Esophagus muscularis mucosa (tissue), 4 donors: ENCODE data around the gene PRKCE. TPM values are rescaled to one million over a fixed set of nuclear protein-coding genes. Genes with fewer than 3 reads are reported as not detected.

Source experiments
- DNase-seq: peaks from one replicate; pipeline ENCODE4 v3.0.0-alpha.2; 2017; ENCODE audit errors: extremely low spot score
- H3K27ac ChIP-seq, 4 donors: fragments of 200-600 bp; sonication (generic); replicated peaks in 1 of 4; 1 replicate in 3 of 4; 2 replicates in 1 of 4; pipeline ENCODE4 v1.5.1; 2016 to 2019; ENCODE audit warnings: mild to moderate bottlenecking in 1 of 4
- H3K27me3 ChIP-seq, 4 donors: fragments of 200-600 bp; sonication (generic); one replicate each; pipeline versions ENCODE4 v1.5.1 to v1.6.0; 2016 to 2019
- H3K36me3 ChIP-seq, 4 donors: fragments of 200-600 bp; sonication (generic); one replicate each; pipeline ENCODE4 v1.5.1; 2016 to 2019
- H3K4me1 ChIP-seq, 4 donors: fragments of 200-600 bp; sonication (generic); one replicate each; pipeline ENCODE4 v1.5.1; 2016 to 2019
- H3K4me3 ChIP-seq, 4 donors: fragments of 200-600 bp; sonication (generic); 1 replicate in 2 of 4; 2 replicates in 2 of 4; pipeline ENCODE4 v1.5.1; 2016 to 2019; ENCODE audit warnings: mild to moderate bottlenecking in 4 of 4, moderate library complexity in 1 of 4
- H3K9me3 ChIP-seq, 4 donors: fragments of 200-600 bp; sonication (generic); 1 replicate in 3 of 4; 2 replicates in 1 of 4; pipeline ENCODE4 v1.5.1; 2016 to 2019
- CTCF ChIP-seq, 3 experiments: fragments of 200-600 bp in 2 of 3; fragments of 450-650 bp in 1 of 3; sonication (generic) in 2 of 3; IDR thresholded peaks; one replicate each; pipeline ENCODE4 v1.5.1; 2017 to 2019; ENCODE audit warnings: antibody characterized with exemption in 3 of 3, mild to moderate bottlenecking in 2 of 3, moderate library complexity in 1 of 3
- EP300 ChIP-seq: sonication (generic); formaldehyde crosslinking; IDR thresholded peaks from one replicate; pipeline ENCODE4 v1.6.1; 2017; ENCODE audit warnings: antibody characterized with exemption
- POLR2A ChIP-seq: fragments of 450-650 bp; IDR thresholded peaks from one replicate; pipeline ENCODE4 v1.6.1; 2017; ENCODE audit warnings: antibody characterized with exemption, moderate library complexity, mild to moderate bottlenecking, low read depth
- POLR2AphosphoS5 ChIP-seq, 2 donors: sonication (generic); formaldehyde crosslinking; IDR thresholded peaks; one replicate each; pipeline ENCODE4 v1.6.1; 2017; ENCODE audit warnings: antibody characterized with exemption in 2 of 2
- WGBS: methylation state at CpG from one replicate; pipeline ENCODE4 v1.1.5; 2018; 5-methylcytosine and 5-hydroxymethylcytosine counted together
- intact Hi-C: fragments of 100-400 bp; cut with DNase I; formaldehyde crosslinking; loops from one replicate; pipeline ENCODE4 v1.15.1; 2023
- total RNA-seq, 4 donors: library from RNA; depleted of rRNA; stranded (reverse); fragments of >200 nt; gene quantifications; one replicate each; pipeline versions ENCODE4 v1.1.0 to v1.2.1, GENCODE V29; 2016

Gene PRKCE
- total RNA-seq, 4 donors from 2014 or later = 11.6 to 21.1 (median 13.0) TPM

DNA sequence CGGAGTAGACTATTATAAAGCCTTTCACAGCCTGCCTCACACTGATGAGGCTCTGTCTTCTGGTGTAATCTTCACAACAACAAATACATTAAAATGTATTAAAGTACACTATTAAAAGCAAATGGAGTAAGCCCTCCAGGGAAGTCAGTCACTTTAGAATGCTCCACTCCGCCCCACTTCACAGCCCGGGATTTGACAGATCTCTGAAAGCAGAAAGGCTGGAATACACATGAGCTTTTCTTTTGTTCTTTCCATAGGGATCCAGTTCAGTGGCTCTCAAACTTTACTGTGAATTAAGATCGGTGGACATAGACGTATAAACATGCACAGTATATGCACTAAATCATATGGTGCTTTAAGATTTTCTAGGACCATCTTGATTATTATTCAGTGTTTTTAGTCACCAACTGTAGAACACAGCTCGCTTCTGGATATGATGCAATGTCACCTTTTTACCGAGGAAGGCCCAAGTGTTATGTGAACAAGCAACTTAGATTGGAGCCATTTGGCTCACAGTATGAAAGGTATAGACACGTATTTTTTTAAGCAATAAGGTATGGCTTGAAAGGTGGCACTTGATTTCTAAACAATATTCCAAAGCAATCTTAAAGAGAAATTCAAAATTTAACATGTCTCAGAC is 151.1 kb downstream of the PRKCE start:
- intact Hi-C loops = no loop called here
- Histone ChIP-seq H3K36me3 (no peaks in the 10 kb centered on the region), H3K4me3 (no peak overlapping the region), H3K27ac (no peak overlapping the region), H3K4me1 (peaks cover 0 to 5% (median 0%) of the 10 kb centered on the region in 4 donors), H3K27me3 (no peaks in the 10 kb centered on the region), H3K9me3 (no peaks in the 10 kb centered on the region)
- TF ChIP-seq POLR2A (no peak), CTCF (IDR thresholded peaks at IDR 0.05) (no peak), EP300 (no peak), POLR2AphosphoS5 (IDR thresholded peaks at IDR 0.05) (no peak)
- DNase-seq = no peak
- 88% methylated on average over 8 of the region's 8 CpGs for WGBS

- no peak overlapping the region for H3K27ac ChIP-seq
- intact Hi-C loops = no loop called here
- H3K36me3 ChIP-seq = no peaks in the 10 kb centered on the region
- 97% methylated on average over 6 of the region's 6 CpGs for WGBS
- no peak overlapping the region for H3K4me3 ChIP-seq
- H3K4me1 ChIP-seq = peaks cover 0 to 13% (median 0%) of the 10 kb centered on the region in 4 donors
- DNase-seq = no peak
- H3K27me3 ChIP-seq = no peaks in the 10 kb centered on the region
- TF ChIP-seq POLR2AphosphoS5 (IDR thresholded peaks at IDR 0.05) = no peak
- no peaks in the 10 kb centered on the region for H3K9me3 ChIP-seq
These were observed 153.7 kb downstream of the PRKCE start for GRCh38 chr2:45804987-45805755.

GRCh38 chr2:45806563-45807358 is 155.3 kb downstream of the PRKCE start:
- WGBS = 85% methylated on average over 8 of the region's 8 CpGs
- H3K4me1 ChIP-seq = peaks cover 0 to 9% (median under 1%) of the 10 kb centered on the region in 4 donors
- no peak for TF ChIP-seq POLR2A
- TF ChIP-seq EP300 = no peak
- DNase-seq = no peak
- no peak overlapping the region for H3K27ac ChIP-seq
- no peaks in the 10 kb centered on the region for H3K27me3 ChIP-seq
- intact Hi-C loops = no loop called here
- H3K9me3 ChIP-seq = no peaks in the 10 kb centered on the region
- H3K36me3 ChIP-seq = no peaks in the 10 kb centered on the region
- no peak overlapping the region for H3K4me3 ChIP-seq

GRCh38 chr2:45808294-45808800 is 156.9 kb downstream of the PRKCE start:
- Histone ChIP-seq H3K27ac (no peak overlapping the region), H3K4me3 (no peak overlapping the region), H3K27me3 (no peaks in the 10 kb centered on the region), H3K9me3 (no peaks in the 10 kb centered on the region), H3K4me1 (peaks cover 12 to 25% (median 16%) of the 10 kb centered on the region in 4 donors), H3K36me3 (no peaks in the 10 kb centered on the region)
- no peak for TF ChIP-seq POLR2A
- TF ChIP-seq POLR2AphosphoS5 (IDR thresholded peaks at IDR 0.05) = no peak
- no peak for TF ChIP-seq CTCF (IDR thresholded peaks at IDR 0.05)
- no peak for TF ChIP-seq EP300
- intact Hi-C loops = no loop called here
- DNase-seq = no peak
- WGBS = 87% methylated on average over 4 of the region's 4 CpGs

GRCh38 chr2:45809205-45809604 is 157.7 kb downstream of the PRKCE start:
- 70% methylated on average over 4 of the region's 4 CpGs for WGBS
- Histone ChIP-seq H3K27me3 (no peaks in the 10 kb centered on the region), H3K4me3 (no peak overlapping the region), H3K4me1 (peaks cover 20 to 33% (median 24%) of the 10 kb centered on the region in 4 donors), H3K27ac (no peak overlapping the region), H3K36me3 (no peaks in the 10 kb centered on the region), H3K9me3 (no peaks in the 10 kb centered on the region)
- TF ChIP-seq CTCF (IDR thresholded peaks at IDR 0.05) (no peak), POLR2A (no peak), EP300 (no peak), POLR2AphosphoS5 (IDR thresholded peaks at IDR 0.05) (no peak)
- DNase-seq = no peak
- intact Hi-C loops = no loop called here
